ENCODE measurements around the gene WDR18.

The WDR18 gene

DNA sequence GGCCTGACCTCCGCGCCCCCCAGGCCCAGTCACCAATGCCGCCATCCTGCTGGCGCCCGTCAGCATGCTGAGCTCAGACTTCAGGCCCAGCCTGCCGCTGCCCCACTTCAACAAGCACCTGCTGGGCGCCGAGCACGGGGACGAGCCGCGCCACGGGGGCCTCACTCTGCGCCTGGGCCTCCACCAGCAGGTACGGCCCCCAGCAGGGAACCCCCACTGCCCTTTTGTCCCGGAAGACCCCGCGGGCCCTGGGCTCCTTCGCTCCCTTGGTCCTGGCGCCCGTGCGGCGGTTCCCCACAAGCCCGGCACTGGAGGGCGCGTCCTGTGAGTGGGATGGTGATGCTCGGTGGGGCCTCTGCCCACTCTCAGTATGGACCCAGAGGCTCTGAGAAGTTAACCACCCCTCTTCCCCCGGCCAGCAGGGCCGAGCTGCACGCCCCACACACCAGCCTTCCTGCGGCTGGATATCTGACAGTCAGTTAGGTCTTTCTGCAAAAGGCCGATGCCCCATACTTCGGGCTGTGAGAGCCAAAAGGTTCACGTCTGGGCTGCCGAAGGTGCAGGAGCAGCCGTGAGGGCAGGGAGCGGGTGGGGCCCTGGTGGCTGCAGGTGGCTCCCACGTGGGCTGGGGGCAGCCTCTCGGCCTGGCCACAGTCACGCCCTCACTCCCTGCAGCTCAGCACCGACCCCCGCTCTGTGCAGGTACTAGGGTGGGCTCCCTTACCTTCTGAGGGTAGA, 8.0 kb downstream of the WDR18 start:
- DNase-seq (ENCODE audit: low read depth in 2 of 2): no peak

DNA sequence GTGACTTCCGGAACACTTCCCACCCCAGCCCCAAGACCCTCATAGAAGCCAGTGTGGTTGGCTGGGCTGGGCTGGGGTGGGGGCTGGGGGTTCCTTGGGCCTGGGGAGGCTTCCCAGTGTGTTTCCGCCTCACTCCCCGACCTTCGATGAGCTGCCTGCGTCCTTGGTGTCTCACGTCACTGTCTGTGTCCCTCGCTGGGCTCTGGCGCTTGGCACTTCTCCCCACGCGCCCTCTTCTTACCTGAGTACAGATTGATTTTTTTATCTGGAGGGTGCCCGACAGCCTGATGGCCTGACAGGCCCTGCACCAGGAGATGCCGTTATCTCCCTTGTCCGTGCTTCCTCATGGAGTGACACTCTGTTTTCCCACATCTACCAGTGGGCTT, 8.5 kb downstream of the WDR18 start:
- no peak for DNase-seq (ENCODE audit: low read depth in 2 of 2)

DNA sequence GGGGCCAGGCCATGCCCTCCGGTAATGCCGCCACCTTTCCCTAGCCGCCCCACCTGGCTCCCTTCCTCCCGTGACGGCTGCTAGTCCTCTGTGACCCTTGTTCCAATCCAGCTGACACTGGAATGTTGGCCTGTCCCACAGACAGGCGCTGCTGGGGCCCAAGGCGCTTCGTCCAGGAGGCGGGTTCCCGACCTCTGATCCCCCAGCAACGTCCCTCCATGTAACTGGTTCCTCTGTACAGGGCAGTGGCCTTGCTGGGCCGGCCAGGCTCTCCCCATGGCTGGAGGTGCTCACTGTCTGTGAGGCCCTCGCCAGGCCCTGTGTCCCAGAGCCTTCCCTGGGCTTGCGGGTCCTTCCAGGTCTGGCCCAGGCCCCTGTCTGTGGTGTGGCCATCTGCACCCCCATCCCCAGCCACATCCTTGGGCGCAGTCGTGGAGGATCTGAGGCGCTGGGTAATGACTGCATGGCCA, 9.3 kb downstream of the WDR18 start:
- no peak for DNase-seq (ENCODE audit: low read depth in 2 of 2)

- DNase-seq (ENCODE audit: low read depth in 2 of 2): no peak
These were observed 9.8 kb downstream of the WDR18 start for GRCh38 chr19:993831-994393.

- no peak for DNase-seq (ENCODE audit: low read depth in 2 of 2)
These were observed 10.4 kb downstream of the WDR18 start for GRCh38 chr19:994516-994915.

- no peak for DNase-seq (ENCODE audit: low read depth in 2 of 2)
These were observed 11.1 kb downstream of the WDR18 start for GRCh38 chr19:995051-995827.

GRCh38 chr19:996051-996838, 12.1 kb downstream of the WDR18 start:
- DNase-seq (ENCODE audit: low read depth in 2 of 2): peak; percentile 28 to 41

DNA sequence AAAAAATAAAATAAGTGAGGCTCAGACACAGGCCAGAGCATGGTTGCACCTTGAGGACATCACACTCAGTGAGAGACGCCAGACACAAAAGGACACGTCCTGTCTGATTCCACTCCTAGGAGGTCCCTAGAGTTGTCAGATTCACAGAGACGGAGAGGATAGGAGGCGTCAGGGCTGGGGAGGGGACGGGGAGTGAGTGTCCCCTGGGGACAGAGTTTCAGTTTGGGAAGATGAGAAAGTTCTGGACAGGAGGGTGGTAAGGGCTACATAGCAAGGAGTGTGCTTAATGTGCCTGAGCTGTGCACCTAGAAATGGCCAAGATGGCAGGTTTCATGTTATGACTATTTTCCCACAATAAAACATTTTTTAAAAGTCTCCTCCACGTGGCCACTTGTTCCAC, 13.9 kb downstream of the WDR18 start:
- no peak for DNase-seq (ENCODE audit: low read depth in 2 of 2)

DNA sequence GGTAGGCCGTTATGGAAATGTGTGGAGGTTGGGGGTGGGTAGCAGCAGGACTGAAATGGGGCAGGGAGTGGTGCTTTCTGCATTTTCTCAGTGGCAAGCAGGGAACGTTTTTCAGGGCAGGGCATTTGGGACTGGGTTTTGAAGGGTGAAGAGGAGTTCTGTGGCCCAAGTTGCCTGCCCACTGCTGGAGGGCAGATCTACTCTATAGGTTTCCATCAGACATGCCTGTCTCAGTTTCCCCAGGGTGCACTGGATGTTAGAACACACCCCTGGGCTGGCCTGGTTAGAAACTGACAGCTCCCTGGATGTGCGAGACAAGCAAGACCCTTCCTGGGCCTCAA, 15.2 kb downstream of the WDR18 start:
- DNase-seq (ENCODE audit: low read depth in 2 of 2): no peak

GRCh38 chr19:1000095-1000494, 15.9 kb downstream of the WDR18 start, which contains the start of gene GRIN3B:
Gene GRIN3B, plus strand, starts transcription at chr19:1000419. Its CDS starts 19 bp downstream, at chr19:1000438.
- peak; percentile 41 to 70 for DNase-seq (ENCODE audit: low read depth in 2 of 2)

- DNase-seq (ENCODE audit: low read depth in 2 of 2): no peak
These were observed 16.7 kb downstream of the WDR18 start for GRCh38 chr19:1000591-1001537.

DNA sequence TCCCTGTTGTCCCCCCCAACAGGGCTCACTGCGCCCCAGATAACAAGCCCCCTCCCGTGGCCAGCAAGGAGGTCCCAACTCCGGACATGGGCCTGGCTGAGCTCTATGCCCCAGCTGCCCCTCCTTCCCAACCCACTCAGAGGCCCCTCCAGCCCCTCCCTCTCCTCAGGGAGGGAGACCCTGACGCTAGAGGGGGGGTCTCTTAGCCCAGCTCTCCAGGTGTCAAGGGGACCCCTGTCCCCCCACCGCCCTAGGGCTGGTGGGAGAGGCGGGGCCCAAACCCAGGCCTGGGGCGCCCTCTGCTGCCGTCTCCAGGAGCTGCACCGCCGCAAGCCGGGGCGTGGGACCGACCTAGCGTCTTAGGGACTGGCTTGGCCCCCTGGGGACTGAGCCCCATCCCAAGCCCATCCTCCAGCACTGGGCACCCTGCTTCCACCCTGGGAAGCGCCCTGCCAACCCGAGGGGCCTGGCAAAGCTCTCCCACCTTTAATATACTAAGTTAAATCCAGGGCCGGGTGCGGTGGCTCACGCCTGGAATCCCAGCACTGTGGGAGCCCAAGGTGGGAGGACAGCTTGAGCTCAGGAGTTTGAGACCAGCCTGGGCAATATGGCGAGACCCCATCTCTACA, 17.5 kb downstream of the WDR18 start:
- peak; percentile 34 to 67 for DNase-seq (ENCODE audit: low read depth in 2 of 2)

- DNase-seq (ENCODE audit: low read depth in 2 of 2): no peak
These were observed 18.5 kb downstream of the WDR18 start for GRCh38 chr19:1002600-1002999.

GRCh38 chr19:1003283-1003682, 19.1 kb downstream of the WDR18 start:
- no peak for DNase-seq (ENCODE audit: low read depth in 2 of 2)

DNA sequence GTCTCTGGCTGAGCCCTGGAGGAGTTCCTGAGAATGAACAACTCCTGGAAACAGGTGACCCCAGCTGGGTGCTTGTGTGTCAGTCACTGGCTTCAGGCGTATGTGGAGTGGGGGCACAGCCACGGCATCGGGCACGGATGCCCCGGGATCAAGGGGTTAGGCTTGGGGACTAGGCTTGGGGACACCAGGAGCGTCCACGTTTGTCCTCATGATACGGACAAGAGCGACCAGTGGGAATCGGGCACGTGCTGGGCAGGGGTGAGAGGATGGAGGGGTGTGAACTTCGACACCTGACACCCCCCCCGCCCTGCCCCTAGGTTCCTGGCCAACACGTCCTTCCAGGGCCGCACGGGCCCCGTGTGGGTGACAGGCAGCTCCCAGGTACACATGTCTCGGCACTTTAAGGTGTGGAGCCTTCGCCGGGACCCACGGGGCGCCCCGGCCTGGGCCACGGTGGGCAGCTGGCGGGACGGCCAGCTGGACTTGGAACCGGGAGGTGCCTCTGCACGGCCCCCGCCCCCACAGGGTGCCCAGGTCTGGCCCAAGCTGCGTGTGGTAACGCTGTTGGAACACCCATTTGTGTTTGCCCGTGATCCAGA, 20.2 kb downstream of the WDR18 start:
- DNase-seq (ENCODE audit: low read depth in 2 of 2): no peak

DNA sequence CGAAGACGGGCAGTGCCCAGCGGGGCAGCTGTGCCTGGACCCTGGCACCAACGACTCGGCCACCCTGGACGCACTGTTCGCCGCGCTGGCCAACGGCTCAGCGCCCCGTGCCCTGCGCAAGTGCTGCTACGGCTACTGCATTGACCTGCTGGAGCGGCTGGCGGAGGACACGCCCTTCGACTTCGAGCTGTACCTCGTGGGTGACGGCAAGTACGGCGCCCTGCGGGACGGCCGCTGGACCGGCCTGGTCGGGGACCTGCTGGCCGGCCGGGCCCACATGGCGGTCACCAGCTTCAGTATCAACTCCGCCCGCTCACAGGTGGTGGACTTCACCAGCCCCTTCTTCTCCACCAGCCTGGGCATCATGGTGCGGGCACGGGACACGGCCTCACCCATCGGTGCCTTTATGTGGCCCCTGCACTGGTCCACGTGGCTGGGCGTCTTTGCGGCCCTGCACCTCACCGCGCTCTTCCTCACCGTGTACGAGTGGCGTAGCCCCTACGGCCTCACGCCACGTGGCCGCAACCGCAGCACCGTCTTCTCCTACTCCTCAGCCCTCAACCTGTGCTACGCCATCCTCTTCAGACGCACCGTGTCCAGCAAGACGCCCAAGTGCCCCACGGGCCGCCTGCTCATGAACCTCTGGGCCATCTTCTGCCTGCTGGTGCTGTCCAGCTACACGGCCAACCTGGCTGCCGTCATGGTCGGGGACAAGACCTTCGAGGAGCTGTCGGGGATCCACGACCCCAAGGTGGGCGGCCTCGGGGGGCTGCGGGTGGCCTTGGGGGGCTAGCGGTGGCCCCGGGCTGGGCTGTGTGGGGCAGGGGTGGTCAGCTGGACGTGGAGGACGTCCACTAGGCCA, 20.9 kb downstream of the WDR18 start:
- DNase-seq (ENCODE audit: low read depth in 2 of 2): no peak

DNA sequence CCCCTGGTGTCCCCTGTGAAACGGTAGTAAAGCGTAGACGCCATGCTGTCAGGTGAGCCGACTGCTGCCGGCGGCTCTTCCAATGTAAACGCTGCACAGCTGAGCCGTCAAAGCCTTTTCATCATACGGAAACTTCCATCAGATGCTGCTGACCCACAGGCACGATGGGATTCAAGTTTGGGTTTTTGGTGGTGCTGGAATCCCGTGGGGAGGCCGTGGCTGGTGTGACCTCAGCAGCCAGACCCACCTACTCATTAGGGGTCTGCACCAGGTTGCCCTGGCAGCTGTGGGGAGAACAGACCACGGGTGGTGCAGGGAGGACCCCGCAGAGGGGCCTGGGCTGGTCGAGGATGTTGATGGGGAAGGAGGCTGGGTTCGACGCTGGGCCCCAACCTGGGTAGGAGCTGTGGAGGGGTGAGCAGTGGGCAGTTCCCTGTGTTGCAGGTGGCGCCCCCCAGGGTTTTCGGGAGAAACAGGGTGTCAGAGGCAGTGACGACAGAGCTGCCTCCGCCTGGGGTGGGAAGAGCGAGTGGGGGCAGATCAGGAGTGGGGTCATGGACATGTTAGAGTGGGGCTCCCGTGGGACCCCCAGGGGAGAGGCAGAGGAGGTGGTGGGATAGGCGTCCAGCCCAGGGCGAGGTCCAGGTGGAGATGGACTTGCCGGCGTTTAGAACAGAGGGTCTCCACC, 22.7 kb downstream of the WDR18 start:
- DNase-seq (ENCODE audit: low read depth in 2 of 2): no peak
